ENCODE results near the gene EWSR1. TPM values are rescaled to one million over a fixed set of nuclear protein-coding genes. Genes with fewer than 3 reads are reported as not detected.

EWSR1 gene
- total RNA-seq, 2 donors from 2014 or later = 145 to 236 TPM

DNA sequence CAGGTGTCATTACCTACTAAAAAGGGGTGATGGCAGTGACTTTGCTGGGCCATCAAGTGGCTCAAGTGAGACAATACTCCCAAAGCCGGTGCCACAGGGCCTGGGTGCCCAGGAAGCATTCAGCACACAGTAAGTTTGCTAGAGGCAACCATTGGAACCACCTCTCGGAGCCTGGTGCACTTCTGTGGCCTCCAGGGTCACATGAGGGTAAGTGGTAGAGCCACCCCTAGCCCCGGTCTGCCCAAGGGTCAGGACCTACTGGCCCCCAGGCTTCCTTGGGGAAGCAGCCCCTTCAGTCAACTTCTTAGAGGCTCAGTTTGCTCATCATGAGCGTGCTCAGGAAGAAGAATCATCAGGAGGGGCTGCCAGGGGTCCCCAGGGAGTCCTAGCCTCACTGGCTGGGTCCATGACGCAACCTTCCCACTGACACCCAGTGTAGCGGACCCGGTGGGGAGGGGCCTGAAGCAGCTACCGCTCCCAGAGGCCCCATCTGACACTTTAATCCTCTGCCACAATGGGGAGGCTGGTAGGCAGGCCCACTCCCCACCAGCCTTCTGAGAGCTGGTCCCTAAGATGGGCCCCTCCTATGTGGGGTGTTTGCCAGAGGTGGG lies 64.9 kb downstream of the EWSR1 start:
- Histone ChIP-seq H3K27me3 (no peaks in the 10 kb centered on the region), H3K9ac (ENCODE audit: low read depth in 2 of 2, low read length in 2 of 2) (no peak overlapping the region)

DNA sequence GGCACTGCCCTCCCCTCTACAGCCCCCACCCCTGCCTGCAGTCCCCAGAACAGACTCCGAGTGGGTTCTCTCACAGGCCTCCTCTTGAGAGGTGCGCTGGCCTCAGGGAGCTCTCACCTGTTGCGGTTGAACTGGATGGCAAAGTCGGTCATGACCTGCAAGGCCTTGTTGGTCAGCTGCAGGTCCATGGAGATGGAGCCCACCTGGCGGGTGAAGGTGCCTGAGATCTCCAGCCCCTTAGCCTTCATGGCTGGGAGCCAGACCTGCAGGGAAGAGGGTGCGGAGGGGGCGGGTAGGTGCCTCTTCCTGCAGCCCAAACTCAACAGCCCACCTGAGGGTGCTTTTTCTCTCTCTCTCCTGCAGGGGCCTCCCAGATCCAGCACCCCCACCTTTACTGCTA lies 66.1 kb downstream of the EWSR1 start:
- H3K27me3 ChIP-seq = no peaks in the 10 kb centered on the region
- DNase-seq = no peak
- H3K27ac ChIP-seq = no peak overlapping the region
- no peaks in the 10 kb centered on the region for H3K4me1 ChIP-seq
- TF ChIP-seq, protein P1, sequence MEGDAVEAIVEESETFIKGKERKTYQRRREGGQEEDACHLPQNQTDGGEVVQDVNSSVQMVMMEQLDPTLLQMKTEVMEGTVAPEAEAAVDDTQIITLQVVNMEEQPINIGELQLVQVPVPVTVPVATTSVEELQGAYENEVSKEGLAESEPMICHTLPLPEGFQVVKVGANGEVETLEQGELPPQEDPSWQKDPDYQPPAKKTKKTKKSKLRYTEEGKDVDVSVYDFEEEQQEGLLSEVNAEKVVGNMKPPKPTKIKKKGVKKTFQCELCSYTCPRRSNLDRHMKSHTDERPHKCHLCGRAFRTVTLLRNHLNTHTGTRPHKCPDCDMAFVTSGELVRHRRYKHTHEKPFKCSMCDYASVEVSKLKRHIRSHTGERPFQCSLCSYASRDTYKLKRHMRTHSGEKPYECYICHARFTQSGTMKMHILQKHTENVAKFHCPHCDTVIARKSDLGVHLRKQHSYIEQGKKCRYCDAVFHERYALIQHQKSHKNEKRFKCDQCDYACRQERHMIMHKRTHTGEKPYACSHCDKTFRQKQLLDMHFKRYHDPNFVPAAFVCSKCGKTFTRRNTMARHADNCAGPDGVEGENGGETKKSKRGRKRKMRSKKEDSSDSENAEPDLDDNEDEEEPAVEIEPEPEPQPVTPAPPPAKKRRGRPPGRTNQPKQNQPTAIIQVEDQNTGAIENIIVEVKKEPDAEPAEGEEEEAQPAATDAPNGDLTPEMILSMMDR (IDR thresholded peaks at IDR 0.05) = no peak
- H3K4me3 ChIP-seq = no peak overlapping the region
- no peaks in the 10 kb centered on the region for H3K9me3 ChIP-seq
- intact Hi-C loops (cut with DNase I) = no loop called here
- peaks cover 12% of the 10 kb centered on the region for H3K36me3 ChIP-seq
- H3K9ac ChIP-seq (ENCODE audit: low read depth in 2 of 2, low read length in 2 of 2) = no peak overlapping the region

More for the DNA sequence above, 64.9 kb downstream of the EWSR1 start:
- H3K9me3 ChIP-seq = no peaks in the 10 kb centered on the region
- DNase-seq = no peak
- intact Hi-C loops (cut with DNase I) = no loop called here
- no peak overlapping the region for H3K4me3 ChIP-seq
- TF ChIP-seq, protein P1 (IDR thresholded peaks at IDR 0.05) = no peak
- H3K4me1 ChIP-seq = no peaks in the 10 kb centered on the region
- H3K27ac ChIP-seq = no peak overlapping the region
- H3K36me3 ChIP-seq = peaks cover 7% of the 10 kb centered on the region

- Histone ChIP-seq H3K27me3 (no peaks in the 10 kb centered on the region), H3K9ac (ENCODE audit: low read depth in 2 of 2, low read length in 2 of 2) (no peak overlapping the region), H3K36me3 (peaks cover 15% of the 10 kb centered on the region), H3K4me1 (no peaks in the 10 kb centered on the region), H3K27ac (no peak overlapping the region), H3K4me3 (no peak overlapping the region), H3K9me3 (no peaks in the 10 kb centered on the region)
- no peak for DNase-seq
- intact Hi-C loops (cut with DNase I) = no loop called here
- TF ChIP-seq, protein P1 (IDR thresholded peaks at IDR 0.05) = no peak
Measured at GRCh38 chr22:29334696-29335344, 66.8 kb downstream of the EWSR1 start.

- no peak overlapping the region for H3K4me3 ChIP-seq
- H3K9ac ChIP-seq (ENCODE audit: low read depth in 2 of 2, low read length in 2 of 2) = no peak overlapping the region
- no peaks in the 10 kb centered on the region for H3K9me3 ChIP-seq
- no peaks in the 10 kb centered on the region for H3K27me3 ChIP-seq
- peaks cover 17% of the 10 kb centered on the region for H3K36me3 ChIP-seq
- no peaks in the 10 kb centered on the region for H3K4me1 ChIP-seq
- H3K27ac ChIP-seq = no peak overlapping the region
- intact Hi-C loops (cut with DNase I) = no loop called here
- TF ChIP-seq, protein P1 (IDR thresholded peaks at IDR 0.05) = no peak
- DNase-seq = no peak
Measured at GRCh38 chr22:29335656-29336055, 67.6 kb downstream of the EWSR1 start.

DNA sequence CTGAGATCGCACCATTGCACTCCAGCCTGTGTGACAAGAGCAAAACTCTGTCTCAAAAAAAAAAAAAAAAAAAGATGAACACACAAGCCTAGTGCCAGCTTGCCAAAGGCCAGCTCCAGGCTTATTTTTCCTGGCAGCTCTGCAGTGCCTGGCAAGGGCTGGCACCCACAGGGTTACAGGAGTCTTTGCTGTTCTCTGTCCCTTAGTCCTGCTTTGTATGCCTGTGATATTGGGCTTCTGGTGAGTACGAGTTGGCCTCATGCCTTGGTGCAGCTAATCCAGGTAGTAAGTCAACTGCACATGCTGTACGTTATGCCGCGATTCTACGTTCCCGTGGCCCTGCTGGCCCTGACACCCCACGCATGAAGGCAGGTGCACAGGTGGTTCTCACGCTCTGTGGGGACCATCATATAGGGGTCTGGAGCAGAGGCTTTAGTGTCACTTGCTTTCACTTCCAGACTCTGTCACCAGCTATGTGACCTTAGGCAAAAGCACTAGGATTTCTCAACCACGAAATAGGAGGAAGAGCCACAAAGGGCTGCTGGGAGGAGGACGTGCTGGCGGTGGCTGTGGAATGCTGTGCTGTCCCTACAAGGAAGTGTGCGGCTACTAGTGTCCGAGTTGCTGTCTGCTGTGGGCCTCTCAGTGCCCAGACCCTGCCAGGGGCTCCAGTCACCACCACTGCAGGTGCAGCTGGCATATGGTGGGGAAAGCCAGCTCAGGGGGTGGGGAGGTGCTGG lies 68.9 kb downstream of the EWSR1 start:
- DNase-seq = no peak
- Histone ChIP-seq H3K9me3 (no peaks in the 10 kb centered on the region), H3K4me1 (no peaks in the 10 kb centered on the region), H3K4me3 (no peak overlapping the region), H3K36me3 (peaks cover 21% of the 10 kb centered on the region), H3K27ac (no peak overlapping the region), H3K27me3 (no peaks in the 10 kb centered on the region), H3K9ac (ENCODE audit: low read depth in 2 of 2, low read length in 2 of 2) (no peak overlapping the region)
- TF ChIP-seq, protein P1 (IDR thresholded peaks at IDR 0.05) = no peak
- intact Hi-C loops (cut with DNase I) = no loop called here

All from colonic mucosa (tissue), 4 donors.